Activated effector memory CD4-positive, alpha-beta T cell treated with anti-CD3 and anti-CD28 coated beads, Interleukin-2, amount 50 U/mL, for 16 hours (primary cell): ENCODE measurements around the gene CRB2.

Source experiments
- DNase-seq: peaks from one replicate; pipeline ENCODE4 v3.0.0-alpha.2; 2020

CRB2 gene

GRCh38 chr9:123408313-123409262 lies 52.6 kb downstream of the CRB2 start:
- no peak for DNase-seq

GRCh38 chr9:123410281-123410910 lies 54.4 kb downstream of the CRB2 start:
- no peak for DNase-seq

GRCh38 chr9:123411191-123411590 lies 55.2 kb downstream of the CRB2 start:
- no peak for DNase-seq

- DNase-seq: no peak
These were observed 55.6 kb downstream of the CRB2 start for GRCh38 chr9:123411636-123412035.

- no peak for DNase-seq
These were observed 56.3 kb downstream of the CRB2 start for GRCh38 chr9:123412171-123412820.

GRCh38 chr9:123414204-123414603 lies 58.2 kb downstream of the CRB2 start:
- DNase-seq: no peak

GRCh38 chr9:123414936-123415930 lies 59.2 kb downstream of the CRB2 start:
- no peak for DNase-seq

GRCh38 chr9:123416176-123416575 lies 60.2 kb downstream of the CRB2 start:
- DNase-seq: no peak

GRCh38 chr9:123417289-123418051 lies 61.5 kb downstream of the CRB2 start:
- DNase-seq: no peak

GRCh38 chr9:123418052-123418430 lies 62.0 kb downstream of the CRB2 start:
- no peak for DNase-seq

- no peak for DNase-seq
These were observed 62.5 kb downstream of the CRB2 start for GRCh38 chr9:123418506-123418905.

- no peak for DNase-seq
These were observed 63.1 kb downstream of the CRB2 start for GRCh38 chr9:123419091-123419490.

GRCh38 chr9:123419721-123420591 lies 64.0 kb downstream of the CRB2 start:
- no peak for DNase-seq

- DNase-seq: no peak
These were observed 64.7 kb downstream of the CRB2 start for GRCh38 chr9:123420592-123421111.

GRCh38 chr9:123421186-123421585 lies 65.2 kb downstream of the CRB2 start:
- no peak for DNase-seq

- no peak for DNase-seq
These were observed 65.9 kb downstream of the CRB2 start for GRCh38 chr9:123421801-123422455.

GRCh38 chr9:123422635-123423310 lies 66.8 kb downstream of the CRB2 start:
- DNase-seq: no peak

- DNase-seq: no peak
These were observed 67.3 kb downstream of the CRB2 start for GRCh38 chr9:123423311-123423640.

GRCh38 chr9:123424131-123424530 lies 68.1 kb downstream of the CRB2 start:
- DNase-seq: no peak
